Subcutaneous preadipocyte (primary cell): ENCODE data around the gene CCDC93. TPM values are rescaled to one million over a fixed set of nuclear protein-coding genes. Genes with fewer than 3 reads are reported as not detected.

Experiments used
- small RNA-seq: library from RNA; depleted of rRNA; stranded (forward); fragments of <200 nt; gene quantifications from one replicate; pipeline ENCODE3, GENCODE V24; 2012
- total RNA-seq: library from RNA; depleted of rRNA; stranded (reverse); fragments of >200 nt; gene quantifications from 2 replicates; pipeline ENCODE4 v1.2.3, GENCODE V29; 2012

CCDC93 gene
- 17.3 and 26.6 TPM in 2 replicates for total RNA-seq

GRCh38 chr2:118013724-118014491, at the start of gene CCDC93:
CCDC93 (minus strand) TSS chr2:118014070; CDS start chr2:118013995, 75 bp downstream.

Small RNA genes lying within 50 kb of the gene (small RNA-seq; reads per million reads assigned to genes)
- not detected for gene RN7SL111P

Other genes starting within 250 kb of the CCDC93 start
- gene DDX18, start 199.4 kb downstream of the CCDC93 start, total RNA-seq = 40.1 and 60.8 TPM in 2 replicates
- gene INSIG2, start 74.4 kb upstream of the CCDC93 start, total RNA-seq = 4.7 and 6.2 TPM in 2 replicates